PFSK-1 (cell line): ENCODE measurements around the gene PRKAR1B.

Experiments used
- FOXP2 ChIP-seq: optimal IDR thresholded peaks from 2 replicates; pipeline ENCODE3; 2011; ENCODE audit warnings: borderline replicate concordance, control low read depth, inconsistent platforms; ENCODE audit not compliant: insufficient read depth; ENCODE audit errors: extremely low read length, extremely low read depth
- POLR2AphosphoS5 ChIP-seq: IDR thresholded peaks from 2 replicates; pipeline ENCODE4 v1.6.1; 2012; ENCODE audit warnings: low read depth, mild to moderate bottlenecking, control low read depth, low read length, moderate library complexity
- REST ChIP-seq, 2 experiments: IDR thresholded peaks; 2 replicates each; pipeline versions ENCODE4 v1.6.1 to v1.8.0; 2011 to 2012; ENCODE audit warnings: low read depth in 2 of 2, low read length in 2 of 2, control low read depth in 1 of 2, inconsistent platforms in 1 of 2, mild to moderate bottlenecking in 1 of 2, moderate library complexity in 1 of 2; ENCODE audit not compliant: insufficient read depth in 1 of 2
- SIN3A ChIP-seq: IDR thresholded peaks from 2 replicates; pipeline ENCODE4 v1.6.1; 2012; ENCODE audit warnings: mild to moderate bottlenecking, low read length, moderate library complexity, borderline replicate concordance; ENCODE audit not compliant: insufficient read depth
- TAF1 ChIP-seq: IDR thresholded peaks from 2 replicates; pipeline ENCODE4 v1.6.1; 2012; ENCODE audit warnings: low read length, control low read depth, borderline replicate concordance; ENCODE audit not compliant: insufficient read depth

Gene PRKAR1B

DNA sequence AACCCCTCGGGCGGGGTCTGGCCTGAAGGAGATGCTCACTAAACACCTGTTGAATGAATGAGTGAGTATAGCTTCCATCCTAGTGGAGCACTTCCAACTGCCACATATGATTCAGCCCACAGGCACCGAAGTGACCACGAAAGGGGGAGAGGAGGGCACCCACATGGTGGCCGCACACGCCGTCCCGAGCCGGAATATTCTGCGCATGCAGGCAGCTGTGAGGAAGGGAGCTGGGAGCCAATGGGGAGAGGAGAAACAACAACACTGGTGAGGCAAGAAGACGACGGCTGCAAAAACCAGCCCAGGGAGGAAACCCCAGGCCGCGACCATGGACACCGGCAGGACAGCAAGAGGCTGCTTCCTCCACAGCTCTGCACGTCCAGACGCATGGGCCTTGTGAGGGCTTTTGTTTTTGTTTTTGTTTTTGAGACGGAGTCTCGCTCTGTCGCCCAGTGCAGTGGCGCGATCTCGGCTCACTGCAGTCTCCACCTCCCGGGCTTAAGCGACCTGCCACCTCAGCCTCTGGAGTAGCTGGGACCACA lies 67.7 kb downstream of the PRKAR1B start:
- no peak for TF ChIP-seq REST (IDR thresholded peaks at IDR 0.05; ENCODE audit: insufficient read depth in 1 of 2, low read depth in 2 of 2, low read length in 2 of 2)
- no peak for TF ChIP-seq POLR2AphosphoS5
- TF ChIP-seq FOXP2: no peak
- no peak for TF ChIP-seq TAF1
- no peak for TF ChIP-seq SIN3A

GRCh38 chr7:657565-658119 lies 69.4 kb downstream of the PRKAR1B start:
- TF ChIP-seq REST (IDR thresholded peaks at IDR 0.05; ENCODE audit: insufficient read depth in 1 of 2, low read depth in 2 of 2, low read length in 2 of 2) (no peak), TAF1 (no peak), SIN3A (no peak), POLR2AphosphoS5 (no peak), FOXP2 (no peak)

DNA sequence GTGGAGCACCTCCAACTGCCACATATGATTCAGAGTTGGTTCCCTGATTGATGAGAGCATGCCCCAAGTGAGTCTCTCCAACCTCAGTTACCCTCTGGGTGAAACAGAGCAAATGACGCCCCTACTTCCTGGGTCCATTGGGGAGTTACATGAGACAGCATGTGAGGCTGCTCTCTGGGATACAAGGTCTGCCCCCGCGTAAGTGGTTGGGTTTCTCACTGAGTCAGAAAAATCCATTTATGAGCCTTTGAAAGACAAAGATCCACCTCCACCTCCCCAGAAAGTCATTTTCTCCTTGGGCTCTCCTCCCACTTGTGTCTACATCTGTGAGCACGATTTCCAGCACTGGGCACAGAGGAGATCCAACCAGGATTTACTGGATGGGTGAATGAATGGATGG lies 71.3 kb downstream of the PRKAR1B start:
- TF ChIP-seq REST (IDR thresholded peaks at IDR 0.05; ENCODE audit: insufficient read depth in 1 of 2, low read depth in 2 of 2, low read length in 2 of 2): no peak
- no peak for TF ChIP-seq FOXP2
- TF ChIP-seq SIN3A: no peak
- TF ChIP-seq TAF1: no peak
- no peak for TF ChIP-seq POLR2AphosphoS5

- no peak for TF ChIP-seq FOXP2
- TF ChIP-seq TAF1: no peak
- TF ChIP-seq POLR2AphosphoS5: no peak
- no peak for TF ChIP-seq REST (IDR thresholded peaks at IDR 0.05; ENCODE audit: insufficient read depth in 1 of 2, low read depth in 2 of 2, low read length in 2 of 2)
- TF ChIP-seq SIN3A: no peak
These were observed 73.0 kb downstream of the PRKAR1B start for GRCh38 chr7:653829-654764.
